ENCODE data around the gene TTLL5.

The TTLL5 gene

GRCh38 chr14:75660630-75661498 lies at the start of gene TTLL5, which contains the start of gene ERG28:
TTLL5 (plus strand) TSS chr14:75661246; CDS start chr14:75663150, 1,904 bp downstream.
ERG28 (minus strand) TSS chr14:75660876; CDS start chr14:75657502, 3,374 bp downstream.
- peak; percentile 99 for DNase-seq

GRCh38 chr14:75612157-75612556 lies 48.9 kb upstream of the TTLL5 start:
- DNase-seq = no peak

GRCh38 chr14:75614179-75614578 lies 46.9 kb upstream of the TTLL5 start:
- DNase-seq = no peak

- DNase-seq = no peak
Measured at GRCh38 chr14:75615200-75615599, 45.8 kb upstream of the TTLL5 start.

- no peak for DNase-seq
Measured at GRCh38 chr14:75619548-75619947, 41.5 kb upstream of the TTLL5 start.

GRCh38 chr14:75625034-75625433 lies 36.0 kb upstream of the TTLL5 start:
- DNase-seq = no peak

GRCh38 chr14:75626396-75626795 lies 34.6 kb upstream of the TTLL5 start:
- no peak for DNase-seq

- no peak for DNase-seq
Measured at GRCh38 chr14:75626863-75627262, 34.2 kb upstream of the TTLL5 start.

- no peak for DNase-seq
Measured at GRCh38 chr14:75627406-75627805, 33.6 kb upstream of the TTLL5 start.

GRCh38 chr14:75628816-75629215 lies 32.2 kb upstream of the TTLL5 start:
- DNase-seq = no peak

GRCh38 chr14:75630695-75631452 lies 30.2 kb upstream of the TTLL5 start:
- no peak for DNase-seq

GRCh38 chr14:75631453-75631831 lies 29.6 kb upstream of the TTLL5 start:
- DNase-seq = no peak

GRCh38 chr14:75634848-75635247 lies 26.2 kb upstream of the TTLL5 start:
- DNase-seq = no peak

- DNase-seq = no peak
Measured at GRCh38 chr14:75636100-75636692, 24.9 kb upstream of the TTLL5 start.

GRCh38 chr14:75640876-75641275 lies 20.2 kb upstream of the TTLL5 start:
- DNase-seq = no peak

GRCh38 chr14:75643985-75644384 lies 17.1 kb upstream of the TTLL5 start:
- DNase-seq = no peak

GRCh38 chr14:75645056-75645455 lies 16.0 kb upstream of the TTLL5 start:
- DNase-seq = no peak

- no peak for DNase-seq
Measured at GRCh38 chr14:75646762-75647161, 14.3 kb upstream of the TTLL5 start.

GRCh38 chr14:75647640-75648039 lies 13.4 kb upstream of the TTLL5 start:
- DNase-seq = no peak

GRCh38 chr14:75648066-75648838 lies 12.8 kb upstream of the TTLL5 start:
- DNase-seq = peak; percentile 76

- no peak for DNase-seq
Measured at GRCh38 chr14:75649337-75649736, 11.7 kb upstream of the TTLL5 start.

GRCh38 chr14:75649773-75650172 lies 11.3 kb upstream of the TTLL5 start:
- DNase-seq = no peak
